ENCODE data around the gene NR4A1.

NR4A1 gene

DNA sequence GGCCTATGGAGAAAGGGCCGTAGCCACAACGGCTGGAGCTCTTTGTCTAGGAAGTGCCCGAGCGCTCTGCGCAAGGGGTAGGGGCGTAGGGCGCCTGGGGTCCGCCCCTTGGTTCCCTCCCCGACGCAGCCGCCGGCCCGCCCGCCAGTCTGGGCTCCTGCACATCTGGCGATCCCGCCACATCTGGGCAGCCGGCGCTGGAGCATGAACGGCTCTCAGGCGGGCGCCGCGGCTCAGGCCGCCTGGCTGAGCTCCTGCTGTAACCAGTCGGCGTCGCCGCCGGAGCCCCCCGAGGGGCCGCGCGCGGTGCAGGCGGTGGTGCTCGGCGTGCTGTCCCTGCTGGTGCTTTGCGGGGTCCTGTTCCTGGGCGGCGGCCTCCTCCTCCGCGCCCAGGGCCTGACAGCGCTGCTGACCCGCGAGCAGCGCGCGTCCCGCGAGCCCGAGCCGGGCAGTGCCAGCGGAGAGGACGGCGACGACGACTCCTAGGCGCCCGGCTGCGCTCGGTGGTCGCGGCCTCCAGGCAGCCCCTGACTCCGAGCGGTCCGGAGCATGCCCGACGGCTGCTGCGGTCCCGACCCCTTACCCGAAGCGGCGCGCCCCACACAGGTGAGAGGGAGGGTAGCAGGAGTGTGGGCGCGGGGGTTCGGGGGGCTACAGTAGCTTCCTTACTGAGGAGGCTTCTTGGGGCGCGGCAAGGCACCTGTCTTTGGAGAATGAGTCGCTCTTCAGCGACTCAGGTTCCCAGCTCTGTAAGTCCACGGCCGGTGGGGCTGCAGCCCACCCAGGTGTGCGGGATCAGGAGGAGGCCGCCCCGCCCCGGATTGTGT is 28.5 kb downstream of the NR4A1 start, which contains the start of gene SMIM41:
SMIM41 (plus strand) TSS at position 129 of the 827 bp plus-strand sequence; CDS start at position 205, 76 bp downstream.
- no peak for DNase-seq (ENCODE audit: low read depth)

DNA sequence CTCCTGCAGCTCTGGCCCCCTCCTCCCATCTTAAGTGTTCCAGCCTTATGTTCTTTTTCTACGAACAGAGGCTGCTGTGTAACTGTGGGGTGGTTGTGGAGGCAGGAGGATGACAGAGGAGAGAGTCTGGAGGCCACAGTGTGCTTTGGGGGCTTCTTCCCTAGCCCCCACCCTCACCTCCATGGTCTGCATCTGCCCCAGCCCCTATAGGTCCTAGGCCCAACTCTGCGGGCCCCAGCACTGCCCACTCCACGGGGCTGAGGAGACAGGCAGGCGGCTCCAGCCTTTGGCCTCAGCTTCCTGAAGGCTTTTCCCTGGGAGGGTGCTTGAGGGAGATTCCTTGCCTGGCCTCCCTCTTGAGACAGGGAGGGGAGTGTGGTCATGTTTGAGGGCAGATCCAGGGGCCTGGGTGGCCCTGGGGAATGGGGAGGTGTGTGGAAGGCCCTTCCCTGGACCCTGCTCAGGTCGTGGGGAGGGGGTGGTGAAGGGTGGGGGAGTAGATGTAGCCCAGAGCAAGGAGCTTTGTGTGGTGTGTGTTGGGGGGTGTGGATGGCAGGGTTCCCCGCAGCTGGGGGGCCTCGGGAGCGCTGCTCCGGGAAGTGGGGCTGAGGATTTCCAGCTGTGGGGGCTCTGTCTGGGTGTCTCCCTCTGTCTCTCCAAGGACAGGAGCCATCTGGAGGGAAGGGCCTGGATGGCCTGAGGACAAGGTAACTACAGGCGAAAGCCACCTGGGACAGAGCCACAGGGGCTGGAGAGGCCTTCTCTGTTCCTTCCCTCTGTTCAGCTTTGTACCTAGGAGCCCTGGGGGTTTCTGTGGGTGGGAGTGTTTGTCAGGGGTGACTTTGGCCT is 29.4 kb downstream of the NR4A1 start:
- no peak for DNase-seq (ENCODE audit: low read depth)

DNA sequence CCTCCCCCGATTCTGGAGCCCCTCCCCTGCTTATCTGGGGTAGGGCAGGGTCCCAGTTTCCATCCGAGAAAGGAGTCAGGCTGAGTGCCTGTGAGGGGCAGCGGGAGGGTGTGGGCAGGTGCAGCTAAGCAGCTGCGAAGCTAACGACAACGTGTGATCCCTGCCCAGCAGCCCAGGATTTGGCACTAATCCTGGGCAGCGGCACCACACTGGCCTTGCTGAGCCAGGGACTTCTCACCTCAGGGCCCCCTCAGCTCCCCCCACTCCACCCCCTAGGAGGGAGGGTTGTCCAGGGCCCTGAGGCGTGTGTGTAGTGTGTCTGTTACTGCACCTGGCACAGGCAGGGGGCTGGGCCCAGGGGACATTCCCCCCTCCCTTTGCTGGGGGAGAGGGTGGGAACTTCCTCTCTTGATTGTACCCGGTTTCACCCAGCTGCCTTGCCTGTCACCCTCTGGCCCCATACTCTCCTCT is 30.1 kb downstream of the NR4A1 start:
- DNase-seq (ENCODE audit: low read depth) = no peak

DNA sequence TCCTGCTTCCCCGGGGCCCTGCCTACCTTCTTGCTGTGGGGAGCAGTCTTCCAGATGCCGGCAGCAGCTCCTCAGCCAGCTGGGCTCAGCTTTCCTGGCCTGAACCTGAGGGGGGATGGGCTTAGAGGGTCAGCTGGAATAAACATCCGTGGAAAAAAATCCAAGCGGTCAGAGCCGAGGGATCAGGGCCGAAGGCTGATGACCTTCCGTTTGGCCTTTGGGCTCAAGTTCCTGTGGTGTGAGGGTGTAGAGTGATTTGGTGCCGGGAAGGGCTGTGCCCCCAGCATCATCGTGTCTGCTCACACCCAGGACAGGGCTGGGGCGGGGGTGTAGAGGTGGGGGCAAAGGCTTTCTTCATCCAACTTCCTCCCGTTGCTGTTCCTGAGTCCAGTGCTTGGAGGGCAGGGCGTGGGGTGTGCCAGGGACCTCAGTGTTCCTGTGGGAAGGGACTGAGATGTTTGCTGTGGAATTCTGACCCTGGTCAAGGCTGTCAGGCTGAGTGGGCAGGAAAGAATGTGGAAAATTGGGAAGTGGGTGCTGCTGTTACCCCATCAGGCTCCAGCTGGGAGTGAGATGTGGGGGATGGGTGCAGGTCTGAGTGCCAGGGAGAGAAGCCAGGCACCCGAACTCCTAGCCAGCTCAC is 30.9 kb downstream of the NR4A1 start:
- no peak for DNase-seq (ENCODE audit: low read depth)

DNA sequence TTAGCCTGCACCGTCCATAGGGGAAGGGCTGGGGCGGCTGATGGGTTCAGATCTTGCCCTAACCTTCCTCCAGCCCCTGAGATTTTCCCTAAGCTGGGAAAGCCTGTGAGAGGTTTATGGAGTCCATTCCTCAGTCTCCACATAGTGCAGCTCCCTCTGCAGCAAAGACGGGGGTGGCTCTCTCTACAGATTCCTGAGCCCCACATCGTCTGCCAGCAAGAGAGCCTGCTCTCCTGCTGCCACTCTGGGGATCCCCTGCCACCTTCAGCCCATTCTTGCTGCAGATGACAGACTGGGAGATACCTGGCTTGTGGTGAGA is 31.4 kb downstream of the NR4A1 start:
- no peak for DNase-seq (ENCODE audit: low read depth)

DNA sequence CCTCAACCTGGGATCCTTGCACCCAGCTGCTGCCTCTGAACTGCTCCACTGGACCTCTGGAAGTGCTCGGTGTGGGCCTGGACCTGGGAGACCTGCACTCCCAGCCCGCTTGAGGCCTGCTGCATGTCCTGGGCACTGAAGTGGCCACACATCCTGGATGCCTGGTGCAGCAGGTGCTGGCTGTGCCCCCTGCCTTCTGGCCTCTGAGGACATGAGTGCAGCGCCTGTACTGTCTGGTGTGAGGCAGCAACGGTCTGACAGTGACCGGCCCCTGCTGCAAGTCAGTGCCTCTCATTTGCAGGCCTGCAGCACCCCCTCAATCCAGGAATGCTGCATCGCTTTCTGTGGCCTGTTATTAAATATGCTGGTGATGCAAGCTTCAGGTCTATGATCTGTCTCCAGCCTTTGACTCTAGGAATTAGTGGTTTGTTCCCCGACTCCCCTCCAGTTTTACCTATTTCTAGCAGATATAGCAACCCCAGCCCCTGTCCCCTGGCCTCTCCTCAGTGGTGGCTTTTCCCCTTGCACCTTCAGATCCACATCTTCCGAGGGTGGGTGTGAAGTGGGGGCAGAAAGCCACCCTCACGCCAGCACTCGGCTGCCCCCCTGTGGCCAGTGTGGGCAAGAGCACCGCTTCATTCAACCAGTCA is 31.9 kb downstream of the NR4A1 start:
- DNase-seq (ENCODE audit: low read depth) = peak; percentile 59

DNA sequence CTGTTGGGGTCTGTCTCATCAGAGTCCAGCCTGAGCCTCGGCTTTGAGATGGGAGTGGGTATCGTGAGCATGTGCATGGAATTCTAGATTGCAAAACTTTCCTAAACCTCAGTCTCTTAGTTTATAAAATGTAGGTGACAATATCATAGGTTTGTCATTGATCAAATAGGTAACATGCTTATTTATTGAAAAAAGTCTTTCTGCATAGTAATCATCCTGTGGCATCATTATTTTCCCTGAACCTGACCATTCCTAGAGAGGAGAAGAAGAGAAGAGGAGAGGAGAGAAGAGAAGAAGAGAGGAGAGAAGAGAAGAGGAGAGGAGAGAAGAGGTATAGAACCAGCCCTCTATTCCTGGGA is 32.4 kb downstream of the NR4A1 start:
- no peak for DNase-seq (ENCODE audit: low read depth)

DNA sequence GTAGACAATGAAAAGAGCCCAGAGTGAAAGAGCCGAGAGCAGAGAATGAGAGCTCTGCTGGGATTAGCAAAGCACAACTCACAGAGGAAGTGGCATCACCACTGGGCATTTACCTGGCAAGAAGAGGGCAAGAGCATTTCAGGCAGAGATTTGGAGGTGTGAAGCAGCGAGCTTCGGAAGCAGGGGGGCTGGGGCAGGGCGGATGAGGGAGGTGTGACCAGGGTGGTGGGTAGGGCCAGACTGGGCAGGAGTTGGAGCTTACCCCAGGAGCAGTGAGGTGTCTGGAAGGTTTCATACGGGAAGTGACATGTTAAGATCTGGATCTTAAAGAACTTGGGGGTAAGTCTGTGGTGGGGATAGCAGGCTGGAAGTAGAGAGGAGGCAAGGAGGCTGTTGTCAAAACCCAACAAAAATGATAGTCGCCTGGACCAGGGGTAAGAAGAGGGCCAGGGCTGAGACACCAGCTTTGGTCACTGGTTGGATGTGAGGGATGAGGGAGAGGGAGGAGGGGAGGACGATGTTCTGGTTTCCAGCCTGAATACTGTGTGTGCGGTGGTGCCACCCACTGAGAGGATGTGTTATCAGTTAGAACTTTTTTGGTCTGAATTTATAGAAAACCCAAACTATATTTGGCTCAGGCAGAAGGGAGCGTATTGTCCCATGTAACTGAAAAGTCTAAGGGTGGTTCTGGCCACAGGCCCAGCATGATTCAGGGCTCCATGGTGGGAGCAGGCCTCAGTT is 33.4 kb downstream of the NR4A1 start:
- DNase-seq (ENCODE audit: low read depth) = no peak

DNA sequence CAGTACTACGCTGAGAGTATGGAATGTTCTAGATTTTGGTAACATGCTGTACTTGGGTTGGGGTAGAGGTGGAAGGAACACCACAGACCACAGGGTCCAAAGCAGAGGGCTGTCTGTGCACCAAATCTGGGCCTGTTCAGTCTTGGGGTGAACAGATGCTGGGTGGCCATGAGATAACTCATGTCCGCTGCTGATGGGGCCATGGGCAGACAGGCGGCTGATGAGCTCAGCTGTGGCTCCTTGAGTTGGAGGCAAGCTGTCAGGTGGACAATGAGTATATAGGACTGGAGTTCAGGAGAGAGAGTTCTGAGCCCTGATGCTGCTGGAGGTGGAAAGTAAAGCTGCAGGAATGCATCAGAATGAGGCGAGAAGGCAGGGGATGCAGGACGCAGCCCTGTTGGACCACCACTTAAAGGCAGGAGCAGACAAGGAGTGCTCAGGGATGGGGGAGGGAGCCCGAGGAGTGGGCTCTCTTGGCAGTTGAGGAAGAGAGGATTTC is 34.5 kb downstream of the NR4A1 start:
- DNase-seq (ENCODE audit: low read depth) = no peak

DNA sequence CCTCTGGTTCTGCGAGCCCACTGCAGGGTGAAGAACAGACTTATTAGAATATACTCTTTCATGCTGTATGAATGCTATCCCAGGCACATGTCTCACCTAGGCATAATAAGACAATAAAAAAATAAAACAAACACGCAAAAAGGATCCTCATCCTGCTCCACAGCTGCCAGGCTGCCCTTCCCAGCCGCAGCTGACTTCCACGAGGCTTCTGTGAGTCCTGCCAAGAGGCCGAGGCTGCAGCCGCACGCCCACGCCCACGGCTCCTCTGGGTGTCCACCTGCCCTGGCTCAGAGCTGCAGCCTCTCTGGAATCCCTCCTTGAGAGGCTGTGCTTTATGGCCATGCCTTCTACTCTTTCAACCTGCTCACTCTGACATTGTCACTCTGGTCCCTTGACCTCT is 35.1 kb downstream of the NR4A1 start:
- no peak for DNase-seq (ENCODE audit: low read depth)

DNA sequence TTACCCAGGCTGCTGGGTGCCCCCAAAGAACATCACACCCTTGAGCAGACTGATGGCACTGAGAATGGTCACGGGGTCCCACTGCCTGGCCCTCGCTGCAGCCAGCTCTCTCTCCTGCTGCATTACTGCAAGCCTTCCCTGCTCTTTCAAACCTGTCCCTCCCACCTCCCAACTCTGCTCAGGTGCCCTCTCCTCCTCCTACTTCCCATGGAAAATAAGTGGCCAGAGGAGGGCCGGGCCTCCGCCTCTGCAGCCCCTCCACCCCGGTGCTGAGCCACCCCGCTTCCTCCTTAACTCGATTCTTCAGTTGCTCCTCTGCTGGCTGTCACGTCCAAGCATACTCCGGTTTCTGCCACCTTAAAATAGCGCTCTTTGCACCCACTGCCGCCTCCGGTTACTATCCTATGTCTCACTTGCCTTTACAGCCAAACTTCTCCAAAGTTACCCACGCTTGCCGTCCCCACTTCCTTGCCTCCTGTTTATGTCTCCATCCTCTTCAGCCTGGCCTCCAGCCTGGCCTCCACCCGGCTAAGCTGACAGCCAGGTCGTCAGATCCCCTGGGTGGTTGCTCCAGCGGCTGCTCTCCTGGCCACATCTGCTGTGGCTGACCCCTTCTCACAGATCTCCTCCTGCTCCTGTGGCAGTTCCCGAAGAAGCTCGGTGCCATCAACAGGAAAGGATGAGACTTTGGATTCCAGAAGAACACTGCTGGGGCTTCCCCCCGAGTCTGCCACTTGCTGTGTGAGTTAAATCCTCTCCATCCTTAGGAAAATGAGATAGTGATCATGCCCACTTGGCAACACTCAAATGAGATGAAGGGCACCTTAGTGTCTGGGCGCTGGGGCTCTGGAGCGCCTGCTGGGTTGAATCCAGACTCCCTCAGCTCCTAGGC is 35.9 kb downstream of the NR4A1 start:
- DNase-seq (ENCODE audit: low read depth) = no peak

DNA sequence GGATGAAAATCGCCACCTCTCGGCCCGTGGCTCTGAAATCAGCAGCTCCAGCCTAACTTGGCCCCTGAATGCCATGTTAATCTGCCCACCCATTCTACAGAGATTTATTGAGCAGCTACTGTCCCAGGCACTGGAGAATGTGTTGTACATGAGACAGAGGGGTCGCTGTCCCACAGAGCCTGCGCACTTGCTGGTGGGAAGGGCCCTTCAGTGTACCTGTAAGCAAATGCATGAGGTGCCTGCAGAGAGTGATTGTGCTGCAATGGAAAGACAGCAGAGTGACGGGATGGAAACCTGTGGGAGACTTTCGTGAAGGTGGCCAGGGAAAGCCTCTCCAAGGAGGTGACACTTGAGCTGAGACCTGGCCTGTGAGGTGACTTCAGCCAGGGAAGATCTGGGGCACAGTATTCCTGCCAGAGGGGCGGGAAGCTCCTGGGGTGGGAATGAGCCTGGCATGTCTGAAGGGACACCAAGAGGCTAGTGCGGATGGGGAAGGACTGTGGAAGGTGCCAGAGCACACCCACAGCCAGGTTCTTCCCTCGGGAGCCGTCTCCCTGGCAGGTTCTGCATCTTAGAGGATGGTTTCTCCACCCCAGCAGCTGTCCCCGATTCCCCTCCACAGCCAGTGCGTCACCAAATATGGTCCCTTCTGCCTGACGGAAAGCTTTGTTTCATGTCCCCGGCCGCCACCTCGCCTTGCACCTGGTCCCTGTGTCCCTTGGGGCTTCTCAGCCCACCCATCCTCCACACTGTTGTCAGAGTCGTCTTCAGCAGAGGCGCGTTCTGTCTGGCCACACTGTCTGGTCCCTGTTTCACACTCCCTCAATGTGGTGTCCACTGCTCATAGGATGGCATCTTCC is 36.9 kb downstream of the NR4A1 start:
- no peak for DNase-seq (ENCODE audit: low read depth)

DNA sequence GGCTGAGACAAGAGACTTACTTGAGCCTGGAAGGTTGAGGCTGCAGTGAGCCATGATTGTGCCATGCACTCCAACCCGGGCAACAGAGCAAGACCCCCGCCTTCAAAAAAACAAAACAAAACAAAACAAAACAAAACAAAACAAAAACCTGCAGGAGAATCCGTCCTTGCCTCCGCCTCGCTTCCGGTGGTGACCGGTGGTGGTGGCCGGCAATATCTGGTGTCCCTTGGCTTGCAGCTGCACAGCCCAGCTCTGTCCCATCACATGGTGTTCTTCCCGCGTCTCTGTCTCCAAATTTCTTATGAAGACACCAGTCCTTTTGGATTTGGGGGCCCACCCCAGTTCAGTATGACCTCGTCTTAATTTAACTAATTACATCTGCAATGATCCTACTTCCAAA is 38.2 kb downstream of the NR4A1 start:
- DNase-seq (ENCODE audit: low read depth) = no peak

DNA sequence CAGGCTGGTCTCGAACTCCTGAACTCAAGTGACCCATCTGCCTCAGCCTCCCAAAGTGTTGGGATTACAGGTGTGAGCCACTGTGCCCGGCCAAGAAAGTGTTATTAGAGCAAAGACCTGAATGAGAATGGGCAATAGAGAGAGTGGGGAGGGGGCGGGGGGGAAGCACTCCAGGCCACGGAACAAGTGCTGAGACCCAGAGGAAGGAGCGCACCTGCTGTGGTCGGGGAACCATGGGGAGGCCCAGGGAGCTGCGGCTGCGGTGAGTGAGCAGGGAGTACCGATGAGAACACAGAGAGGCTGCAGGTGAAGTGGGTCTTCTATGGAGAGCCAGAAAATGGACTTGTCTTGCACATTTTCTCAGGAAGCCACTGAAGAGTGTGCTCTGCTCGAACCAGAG is 39.0 kb downstream of the NR4A1 start:
- DNase-seq (ENCODE audit: low read depth) = no peak

DNA sequence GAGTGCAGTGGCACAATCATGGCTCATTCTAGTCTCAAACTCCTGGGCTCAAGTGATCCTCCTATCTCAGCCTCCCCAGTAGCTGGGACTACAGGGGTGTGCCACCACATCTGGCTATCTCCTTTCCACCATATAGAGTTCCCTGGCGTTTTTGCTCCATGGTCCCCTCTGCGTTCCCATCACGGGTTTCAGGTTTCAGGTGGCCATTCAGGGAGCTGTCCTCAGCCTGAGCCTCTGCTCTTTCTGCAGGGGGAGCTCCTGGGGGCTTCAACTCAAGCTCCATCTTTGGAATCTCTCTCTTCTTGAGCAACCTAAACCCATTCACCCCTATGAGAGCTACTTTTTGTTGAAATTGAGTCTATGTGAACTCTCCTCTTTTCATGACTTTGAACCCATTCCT is 39.8 kb downstream of the NR4A1 start:
- no peak for DNase-seq (ENCODE audit: low read depth)

DNA sequence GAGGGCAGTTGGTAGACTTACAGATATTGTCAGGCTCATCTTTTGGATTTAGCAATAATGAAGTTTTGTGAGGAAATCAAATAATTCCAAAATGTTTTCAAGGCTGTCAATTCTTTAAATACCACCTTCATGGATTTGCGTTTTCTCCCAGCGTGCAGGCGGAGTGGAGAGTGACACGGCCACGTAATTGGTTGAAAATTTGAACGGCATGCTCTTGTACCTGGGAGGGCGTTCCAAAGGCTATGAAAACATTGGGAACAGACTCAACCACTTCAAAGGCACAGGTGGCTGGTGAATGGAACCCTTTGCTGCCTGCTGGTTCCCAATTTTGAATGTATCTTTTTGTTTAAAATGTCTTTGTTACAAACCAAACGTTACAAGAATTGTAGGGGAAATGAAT is 40.6 kb downstream of the NR4A1 start:
- DNase-seq (ENCODE audit: low read depth) = no peak

DNA sequence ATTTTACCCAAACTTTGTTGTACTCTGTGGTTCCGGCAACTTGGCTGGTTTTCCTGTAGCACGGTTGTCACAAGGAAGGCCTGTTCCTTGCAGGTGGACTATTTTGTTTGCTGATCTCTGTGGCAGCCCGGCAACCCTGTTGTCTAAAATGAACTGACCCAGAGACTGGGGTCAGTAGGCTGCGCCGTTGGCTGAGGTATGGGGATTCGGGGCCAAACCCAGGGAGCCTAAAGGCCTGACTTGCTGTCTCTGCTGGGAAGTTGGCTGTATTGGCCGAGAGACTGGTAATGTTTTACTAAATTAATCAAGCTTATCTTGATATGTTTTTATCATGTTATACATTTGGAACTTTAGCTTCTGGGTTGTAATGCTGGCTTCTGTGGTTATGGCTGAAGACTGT is 42.1 kb downstream of the NR4A1 start:
- DNase-seq (ENCODE audit: low read depth) = no peak

DNA sequence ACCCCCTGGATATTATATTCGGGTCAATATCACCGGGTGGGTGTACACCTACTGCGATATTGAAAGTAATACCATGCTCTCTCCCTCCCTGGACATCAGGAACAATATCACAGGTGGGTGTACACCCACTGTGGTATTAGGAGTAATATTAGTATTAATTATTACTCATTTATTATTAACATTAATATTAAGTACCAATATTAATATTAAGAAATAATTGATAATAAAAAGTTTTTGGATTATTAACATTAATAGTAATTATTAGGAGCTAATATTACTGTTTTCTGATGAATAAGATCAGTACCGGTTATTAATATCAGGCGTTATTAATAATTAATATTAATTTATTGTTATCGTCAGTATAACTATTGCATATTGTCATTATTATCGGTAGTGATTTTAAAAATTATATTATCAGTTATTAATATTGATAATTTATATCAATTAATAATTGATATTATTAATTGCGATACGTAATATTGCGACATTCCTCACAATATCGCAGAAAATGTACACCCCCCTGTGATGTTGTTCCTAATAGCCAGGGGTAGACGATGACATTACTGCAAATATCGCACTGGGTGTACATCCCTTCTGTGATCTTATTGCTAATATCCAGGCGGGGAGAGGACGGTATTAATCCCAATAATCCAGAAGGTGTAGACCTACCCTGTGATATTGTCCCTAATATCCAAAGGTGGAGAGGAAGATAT is 45.2 kb downstream of the NR4A1 start:
- DNase-seq (ENCODE audit: low read depth) = no peak

All from stimulated activated CD4-positive, alpha-beta T cell treated with anti-CD3 and anti-CD28 coated beads, Interleukin-2, amount 100 ng/mL, for 4 hours (primary cell).